SK-N-SH (cell line): ENCODE results near the gene GRM7. TPM values are rescaled to one million over a fixed set of nuclear protein-coding genes. Genes with fewer than 3 reads are reported as not detected.

ENCODE experiments used
- CTCF ChIA-PET: fragments of 300-600, 350-600 bp; formaldehyde crosslinking; extraction: SDS; loops from one replicate; lab custom pipeline; 2021; lab: Yijun Ruan, JAX
- POLR2A ChIA-PET: fragments of 350-600 bp; sonication (Branson Sonifier 250); formaldehyde crosslinking; extraction: SDS; loops from one replicate; lab custom pipeline; 2020; ENCODE audit warnings: antibody characterized with exemption, inconsistent platforms; lab: Yijun Ruan, JAX
- DNase-seq: peaks from one replicate; pipeline ENCODE4 v3.0.0; 2012
- H2AFZ ChIP-seq: fragments of 200-600 bp; sonication (generic); 2 replicates; pipeline ENCODE4 v1.8.1; 2016; ENCODE audit warnings: antibody characterized with exemption, mild to moderate bottlenecking, low read depth
- H3F3A ChIP-seq: fragments of 200-600 bp; sonication (generic); replicated peaks from 2 replicates; pipeline ENCODE3; 2016; ENCODE audit warnings: antibody characterized with exemption, mild to moderate bottlenecking; ENCODE audit not compliant: insufficient read depth
- H3K27ac ChIP-seq, 2 experiments: fragments of 200-500 bp in 1 of 2; fragments of 200-600 bp in 1 of 2; sonication (Bioruptor generic) in 1 of 2; sonication (generic), shearing (Covaris generic) in 1 of 2; 2 replicates each; pipeline versions ENCODE4 v1.5.1 to v1.6.1; 2014 to 2016; ENCODE audit warnings: low read depth in 2 of 2, inconsistent platforms in 1 of 2, low read length in 1 of 2, mild to moderate bottlenecking in 1 of 2, mixed read lengths in 1 of 2
- H3K27me3 ChIP-seq: fragments of 200-600 bp; sonication (generic), shearing (Covaris generic); 2 replicates; pipeline ENCODE4 v1.6.1; 2016; ENCODE audit warnings: mixed run types; ENCODE audit not compliant: insufficient read depth
- H3K36me3 ChIP-seq, 2 experiments: fragments of 200-500 bp in 1 of 2; fragments of 200-600 bp in 1 of 2; sonication (Bioruptor generic) in 1 of 2; sonication (generic) in 1 of 2; replicated peaks in 1 of 2; 2 replicates each; pipeline versions ENCODE3 to v1.5.1; 2014 to 2016; ENCODE audit warnings: low read length in 1 of 2, mild to moderate bottlenecking in 1 of 2; ENCODE audit not compliant: insufficient read depth in 2 of 2, control insufficient read depth in 1 of 2
- H3K4me1 ChIP-seq, 2 experiments: fragments of 200-500 bp in 1 of 2; fragments of 200-600 bp in 1 of 2; sonication (Bioruptor generic) in 1 of 2; sonication (generic), shearing (Covaris generic) in 1 of 2; 2 replicates each; pipeline versions ENCODE4 v1.5.1 to v1.6.1; 2014 to 2016; ENCODE audit warnings: low read depth in 1 of 2, low read length in 1 of 2, mixed run types in 1 of 2; ENCODE audit not compliant: insufficient read depth in 2 of 2, control insufficient read depth in 1 of 2
- H3K4me2 ChIP-seq: fragments of 200-600 bp; sonication (generic), shearing (Covaris generic); 2 replicates; pipeline ENCODE4 v1.6.1; 2017; ENCODE audit warnings: mixed run types
- H3K4me3 ChIP-seq, 2 experiments: fragments of 200-500 bp in 1 of 2; fragments of 200-600 bp in 1 of 2; sonication (Bioruptor generic) in 1 of 2; sonication (generic), shearing (Covaris generic) in 1 of 2; 2 replicates each; pipeline versions ENCODE4 v1.5.1 to v1.8.1; 2014 to 2016; ENCODE audit warnings: low read depth in 2 of 2, inconsistent platforms in 1 of 2, low read length in 1 of 2, mild to moderate bottlenecking in 1 of 2, mixed read lengths in 1 of 2, moderate library complexity in 1 of 2
- H3K79me2 ChIP-seq: fragments of 200-600 bp; sonication (generic); 2 replicates; pipeline ENCODE4 v1.8.1; 2017; ENCODE audit warnings: mild to moderate bottlenecking; ENCODE audit not compliant: insufficient read depth
- H3K9ac ChIP-seq: fragments of 200-600 bp; sonication (generic); 2 replicates; pipeline ENCODE4 v1.6.1; 2017; ENCODE audit warnings: mixed run types
- H3K9me2 ChIP-seq: fragments of 200-600 bp; sonication (generic); 2 replicates; pipeline ENCODE4 v1.6.1; 2017; ENCODE audit warnings: mixed run types
- H3K9me3 ChIP-seq: fragments of 200-600 bp; sonication (generic); 2 replicates; pipeline ENCODE4 v1.6.1; 2017; ENCODE audit warnings: mixed run types, mild to moderate bottlenecking, moderate library complexity
- H4K20me1 ChIP-seq: fragments of 200-600 bp; sonication (generic); 2 replicates; pipeline ENCODE4 v1.6.1; 2017; ENCODE audit warnings: mild to moderate bottlenecking, mixed run types; ENCODE audit not compliant: insufficient read depth
- ELF1 ChIP-seq: IDR thresholded peaks from 2 replicates; pipeline ENCODE4 v1.4.0; 2012
- FOXM1 ChIP-seq: IDR thresholded peaks from 2 replicates; pipeline ENCODE4 v1.4.0; 2012; ENCODE audit warnings: low read depth, mild to moderate bottlenecking
- GABPA ChIP-seq: IDR thresholded peaks from 2 replicates; pipeline ENCODE4 v1.4.0; 2012; ENCODE audit warnings: low read depth, mild to moderate bottlenecking
- GATA2 ChIP-seq: sonication (generic); formaldehyde crosslinking; IDR thresholded peaks from 2 replicates; pipeline ENCODE4 v1.5.0; 2020; ENCODE audit warnings: mild to moderate bottlenecking, missing genetic modification reagents
- MEF2A ChIP-seq: IDR thresholded peaks from 2 replicates; pipeline ENCODE4 v1.4.0; 2012; ENCODE audit warnings: low read depth, borderline replicate concordance
- NFIC ChIP-seq: IDR thresholded peaks from 2 replicates; pipeline ENCODE4 v1.4.0; 2012; ENCODE audit warnings: borderline replicate concordance
- NRF1 ChIP-seq: IDR thresholded peaks from 2 replicates; pipeline ENCODE4 v1.6.1; 2012; ENCODE audit warnings: low read depth, mild to moderate bottlenecking, low read length
- POLR2AphosphoS5 ChIP-seq: IDR thresholded peaks from 2 replicates; pipeline ENCODE4 v1.6.1; 2012; ENCODE audit warnings: low read depth, low read length
- RAD21 ChIP-seq: IDR thresholded peaks from 2 replicates; pipeline ENCODE4 v1.6.1; 2012; ENCODE audit warnings: mild to moderate bottlenecking, low read length
- SIN3A ChIP-seq: IDR thresholded peaks from 2 replicates; pipeline ENCODE4 v1.6.1; 2012; ENCODE audit warnings: low read depth, mild to moderate bottlenecking, low read length, moderate library complexity, borderline replicate concordance
- TAF1 ChIP-seq: IDR thresholded peaks from 2 replicates; pipeline ENCODE4 v1.6.1; 2012; ENCODE audit warnings: low read depth, mild to moderate bottlenecking, low read length, moderate library complexity, borderline replicate concordance
- TEAD4 ChIP-seq: IDR thresholded peaks from 2 replicates; pipeline ENCODE4 v1.4.0; 2012; ENCODE audit warnings: mild to moderate bottlenecking, borderline replicate concordance; ENCODE audit not compliant: insufficient read depth
- YY1 ChIP-seq: IDR thresholded peaks from 2 replicates; pipeline ENCODE4 v1.4.0; 2012; ENCODE audit warnings: low read depth, mild to moderate bottlenecking
- WGBS: methylation state at CpG from one replicate; pipeline ENCODE4 v1.1.6; 2017; ENCODE audit warnings: low lambda C conversion rate; 5-methylcytosine and 5-hydroxymethylcytosine counted together
- polyA plus RNA-seq, 3 experiments: library from polyadenylated mRNA; depleted of rRNA; stranded (reverse); fragments of >200 nt; gene quantifications; 2 replicates each; pipeline ENCODE4 v1.2.3, GENCODE V29; 2012
- TF ChIP-seq, protein P1 (sequence below): IDR thresholded peaks from 2 replicates; pipeline ENCODE4 v1.4.0; 2012; ENCODE audit warnings: low read depth, borderline replicate concordance
- TF ChIP-seq, protein P2 (sequence below): IDR thresholded peaks from 2 replicates; pipeline ENCODE4 v1.4.0; 2012; ENCODE audit warnings: low read depth, borderline replicate concordance

GRM7 gene
- polyA plus RNA-seq, 1 of the 3 experiments (the other 2 are of a cell fraction): 0.03 TPM

DNA sequence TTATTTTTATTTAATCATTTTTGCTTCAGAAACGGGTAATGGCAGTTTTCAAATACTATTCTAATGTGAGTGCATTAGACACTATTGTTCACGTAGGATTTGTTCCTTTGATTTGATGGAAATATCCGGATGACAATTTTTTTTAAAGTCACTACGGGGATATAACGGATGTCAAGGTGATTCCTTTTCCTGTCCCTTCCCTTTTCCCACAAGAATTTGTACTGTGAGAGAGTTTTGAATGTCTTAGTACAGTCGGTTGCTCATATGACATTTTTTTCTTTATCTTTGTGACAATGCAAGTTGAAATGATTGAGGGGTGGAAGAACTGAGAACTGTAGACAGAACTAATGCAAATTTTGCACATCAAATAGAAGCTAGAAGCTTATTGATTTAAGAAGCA, 209.5 kb downstream of the GRM7 start:
- Histone ChIP-seq H3K27ac (no peak overlapping the region), H3F3A (no peaks in the 10 kb centered on the region), H4K20me1 (no peaks in the 10 kb centered on the region), H3K4me3 (no peak overlapping the region), H3K79me2 (no peaks in the 10 kb centered on the region), H3K4me2 (no peak overlapping the region), H3K36me3 (no peaks in the 10 kb centered on the region), H3K9ac (no peak overlapping the region), H3K4me1 (no peaks in the 10 kb centered on the region), H2AFZ (no peak overlapping the region), H3K9me3 (no peaks in the 10 kb centered on the region; the same call in 1 of the 2 replicates), H3K9me2 (no peaks in the 10 kb centered on the region), H3K27me3 (no peaks in the 10 kb centered on the region)
- TF ChIP-seq TEAD4 (no peak), GATA2 (no peak), MEF2A (no peak), ELF1 (no peak), YY1 (no peak)
- 18% methylated on average over 6 of the region's 6 CpGs for WGBS
- CTCF ChIA-PET: no interaction called here
- POLR2A ChIA-PET: no interaction called here
- no peak for DNase-seq

DNA sequence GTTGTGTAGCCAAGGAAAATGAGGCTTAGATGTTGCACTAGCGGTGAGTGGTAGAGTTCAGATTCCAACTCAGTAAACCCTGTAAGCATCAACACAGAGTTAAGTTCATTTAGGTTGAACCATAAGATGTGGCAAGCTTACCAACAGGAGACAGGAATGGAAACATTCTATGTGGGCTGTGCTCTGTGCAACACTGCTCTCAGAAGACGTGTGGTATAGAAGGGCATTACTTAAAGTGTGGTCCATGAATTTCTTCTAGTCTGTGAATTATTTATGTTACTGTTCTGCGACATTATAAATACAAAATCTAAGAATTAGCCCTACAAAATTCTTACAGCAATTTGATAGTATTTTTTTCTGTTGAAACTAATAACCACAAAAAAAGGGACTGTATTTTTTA, 213.3 kb downstream of the GRM7 start:
- Histone ChIP-seq H3K9ac (no peak overlapping the region), H3F3A (no peaks in the 10 kb centered on the region), H3K9me3 (no peaks in the 10 kb centered on the region; the same call in 1 of the 2 replicates), H3K9me2 (no peaks in the 10 kb centered on the region), H4K20me1 (no peaks in the 10 kb centered on the region), H3K27me3 (no peaks in the 10 kb centered on the region), H3K36me3 (no peaks in the 10 kb centered on the region), H3K27ac (no peak overlapping the region), H3K79me2 (no peaks in the 10 kb centered on the region), H3K4me2 (no peak overlapping the region), H2AFZ (no peak overlapping the region), H3K4me1 (no peaks in the 10 kb centered on the region; a peak in 1 of 4 replicates), H3K4me3 (no peak overlapping the region)
- TF ChIP-seq, protein P1, sequence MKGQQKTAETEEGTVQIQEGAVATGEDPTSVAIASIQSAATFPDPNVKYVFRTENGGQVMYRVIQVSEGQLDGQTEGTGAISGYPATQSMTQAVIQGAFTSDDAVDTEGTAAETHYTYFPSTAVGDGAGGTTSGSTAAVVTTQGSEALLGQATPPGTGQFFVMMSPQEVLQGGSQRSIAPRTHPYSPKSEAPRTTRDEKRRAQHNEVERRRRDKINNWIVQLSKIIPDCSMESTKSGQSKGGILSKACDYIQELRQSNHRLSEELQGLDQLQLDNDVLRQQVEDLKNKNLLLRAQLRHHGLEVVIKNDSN: no peak
- no peak for TF ChIP-seq TAF1
- TF ChIP-seq SIN3A: no peak
- TF ChIP-seq TEAD4: no peak
- TF ChIP-seq, protein P2, sequence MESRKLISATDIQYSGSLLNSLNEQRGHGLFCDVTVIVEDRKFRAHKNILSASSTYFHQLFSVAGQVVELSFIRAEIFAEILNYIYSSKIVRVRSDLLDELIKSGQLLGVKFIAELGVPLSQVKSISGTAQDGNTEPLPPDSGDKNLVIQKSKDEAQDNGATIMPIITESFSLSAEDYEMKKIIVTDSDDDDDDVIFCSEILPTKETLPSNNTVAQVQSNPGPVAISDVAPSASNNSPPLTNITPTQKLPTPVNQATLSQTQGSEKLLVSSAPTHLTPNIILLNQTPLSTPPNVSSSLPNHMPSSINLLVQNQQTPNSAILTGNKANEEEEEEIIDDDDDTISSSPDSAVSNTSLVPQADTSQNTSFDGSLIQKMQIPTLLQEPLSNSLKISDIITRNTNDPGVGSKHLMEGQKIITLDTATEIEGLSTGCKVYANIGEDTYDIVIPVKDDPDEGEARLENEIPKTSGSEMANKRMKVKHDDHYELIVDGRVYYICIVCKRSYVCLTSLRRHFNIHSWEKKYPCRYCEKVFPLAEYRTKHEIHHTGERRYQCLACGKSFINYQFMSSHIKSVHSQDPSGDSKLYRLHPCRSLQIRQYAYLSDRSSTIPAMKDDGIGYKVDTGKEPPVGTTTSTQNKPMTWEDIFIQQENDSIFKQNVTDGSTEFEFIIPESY: no peak
- TF ChIP-seq NRF1: no peak
- TF ChIP-seq GABPA: no peak
- TF ChIP-seq FOXM1: no peak
- TF ChIP-seq POLR2AphosphoS5: no peak
- TF ChIP-seq ELF1: no peak
- TF ChIP-seq RAD21: no peak
- no peak for TF ChIP-seq NFIC
- CTCF ChIA-PET: no interaction called here
- no peak for DNase-seq
- WGBS: 20% methylated on average over 3 of the region's 3 CpGs
- POLR2A ChIA-PET: no interaction called here
